Keratinocyte (primary cell): ENCODE data around the gene MLIP. TPM values are rescaled to one million over a fixed set of nuclear protein-coding genes. Genes with fewer than 3 reads are reported as not detected.

Experiments used
- DNase-seq: peaks from one replicate; pipeline ENCODE4 v3.0.0-alpha.2; 2011; ENCODE audit warnings: low read depth, missing footprints, low spot score
- FAIRE-seq: peaks from 2 replicates; lab custom pipeline; 2011; peaks lifted over from hg19 to GRCh38; lab: Jason Lieb, UNC
- H2AFZ ChIP-seq: 2 replicates; pipeline ENCODE4 v1.6.0; 2012; ENCODE audit warnings: low read length, control low read depth, inconsistent platforms; ENCODE audit not compliant: control insufficient read depth
- H3K27ac ChIP-seq: 2 replicates; pipeline ENCODE4 v1.5.1; 2011; ENCODE audit warnings: low read length; ENCODE audit not compliant: control insufficient read depth, insufficient read depth
- H3K27me3 ChIP-seq: 3 replicates; pipeline ENCODE4 v1.6.0; 2011; ENCODE audit warnings: low read length; ENCODE audit not compliant: control insufficient read depth, insufficient read depth; ENCODE audit errors: extremely low read depth
- H3K36me3 ChIP-seq, 2 experiments: 2 replicates in 1 of 2; 3 replicates in 1 of 2; pipeline ENCODE4 v1.5.1; 2011; ENCODE audit warnings: low read length in 2 of 2, mild to moderate bottlenecking in 1 of 2; ENCODE audit not compliant: control insufficient read depth in 2 of 2, insufficient read depth in 2 of 2; ENCODE audit errors: extremely low read depth in 1 of 2
- H3K4me1 ChIP-seq: 3 replicates; pipeline ENCODE4 v1.5.1; 2011; ENCODE audit warnings: low read length; ENCODE audit not compliant: control insufficient read depth, insufficient read depth; ENCODE audit errors: extremely low read depth
- H3K4me2 ChIP-seq: 3 replicates; pipeline ENCODE4 v1.6.0; 2011; ENCODE audit warnings: low read depth, low read length; ENCODE audit not compliant: control insufficient read depth, insufficient read depth; ENCODE audit errors: extremely low read depth
- H3K4me3 ChIP-seq, 3 experiments: fragments of 200-600 bp in 1 of 3; sonication (generic) in 1 of 3; 2 replicates in 2 of 3; 3 replicates in 1 of 3; pipeline ENCODE4 v1.5.1; 2011 to 2016; ENCODE audit warnings: low read length in 3 of 3, mild to moderate bottlenecking in 3 of 3, control low read depth in 2 of 3, inconsistent platforms in 1 of 3, low read depth in 1 of 3, mixed read lengths in 1 of 3, mixed run types in 1 of 3, moderate library complexity in 1 of 3; ENCODE audit not compliant: control insufficient read depth in 2 of 3, insufficient read depth in 2 of 3; ENCODE audit errors: extremely low read depth in 1 of 3
- H3K79me2 ChIP-seq: 2 replicates; pipeline ENCODE4 v1.6.0; 2012; ENCODE audit warnings: low read length; ENCODE audit not compliant: control insufficient read depth, insufficient read depth
- H3K9ac ChIP-seq: 3 replicates; pipeline ENCODE4 v1.6.0; 2011; ENCODE audit warnings: low read length; ENCODE audit not compliant: control insufficient read depth, insufficient read depth; ENCODE audit errors: extremely low read depth
- H3K9me1 ChIP-seq: 3 replicates; pipeline ENCODE4 v1.6.0; 2011; ENCODE audit warnings: low read length; ENCODE audit not compliant: control insufficient read depth, insufficient read depth; ENCODE audit errors: extremely low read depth
- H3K9me3 ChIP-seq: 2 replicates; pipeline ENCODE4 v1.5.1; 2012; ENCODE audit warnings: low read depth, low read length; ENCODE audit not compliant: control insufficient read depth
- H4K20me1 ChIP-seq: 3 replicates; pipeline ENCODE4 v1.6.0; 2011; ENCODE audit warnings: low read length; ENCODE audit not compliant: control insufficient read depth, insufficient read depth; ENCODE audit errors: extremely low read depth
- EZH2 ChIP-seq: IDR thresholded peaks from one replicate; pipeline ENCODE4 v1.6.1; 2012; ENCODE audit warnings: inconsistent platforms, mild to moderate bottlenecking, low read length, moderate library complexity
- dilution Hi-C: fragments of 300-500 bp; cut with MboI; formaldehyde crosslinking; loops from one replicate; pipeline ENCODE4 v1.7.0; 2020; ENCODE audit warnings: low sequenced_read_pairs; ENCODE audit not compliant: extremely low pct_ligation_motif_present
- polyA plus RNA-seq, 5 experiments: library from polyadenylated mRNA; depleted of rRNA in 3 of 5; stranded (reverse) in 3 of 5; stranded (forward) in 1 of 5; unstranded in 1 of 5; fragments of >200 nt; gene quantifications; 1 replicate in 1 of 5; 2 replicates in 3 of 5; 3 replicates in 1 of 5; pipeline versions ENCODE4 v1.2.1 to v1.2.3, GENCODE V29; 2011 to 2012; ENCODE audit warnings: missing spikeins in 2 of 5, low read depth in 1 of 5, low replicate concordance in 1 of 5
- TF ChIP-seq, protein P1 (sequence below), 3 experiments: IDR thresholded peaks in 1 of 3; conservative IDR thresholded peaks in 1 of 3; optimal IDR thresholded peaks in 1 of 3; 2 replicates in 2 of 3; 3 replicates in 1 of 3; pipeline versions ENCODE3 to v1.5.1; 2011; ENCODE audit warnings: low read length in 3 of 3, mild to moderate bottlenecking in 3 of 3, moderate library complexity in 2 of 3, control low read depth in 1 of 3, inconsistent platforms in 1 of 3; ENCODE audit not compliant: insufficient read depth in 2 of 3; ENCODE audit errors: extremely low read depth in 1 of 3

The MLIP gene
- polyA plus RNA-seq, 1 donor (not counting 4 experiments of a cell fraction or from before 2014, with no cell fraction given), result 0.87 TPM

GRCh38 chr6:54094786-54095185 lies 16.5 kb upstream of the MLIP start:
- dilution Hi-C loops, result no loop called here
- H3K9me1 ChIP-seq, result no peaks in the 10 kb centered on the region
- H3K9ac ChIP-seq, result no peak overlapping the region
- no peaks in the 10 kb centered on the region for H3K9me3 ChIP-seq
- FAIRE-seq, result no peak
- H3K27me3 ChIP-seq, result no peaks in the 10 kb centered on the region
- H3K4me3 ChIP-seq, result no peak overlapping the region
- H3K4me2 ChIP-seq, result no peak overlapping the region
- no peak overlapping the region for H3K27ac ChIP-seq
- TF ChIP-seq, protein P1, sequence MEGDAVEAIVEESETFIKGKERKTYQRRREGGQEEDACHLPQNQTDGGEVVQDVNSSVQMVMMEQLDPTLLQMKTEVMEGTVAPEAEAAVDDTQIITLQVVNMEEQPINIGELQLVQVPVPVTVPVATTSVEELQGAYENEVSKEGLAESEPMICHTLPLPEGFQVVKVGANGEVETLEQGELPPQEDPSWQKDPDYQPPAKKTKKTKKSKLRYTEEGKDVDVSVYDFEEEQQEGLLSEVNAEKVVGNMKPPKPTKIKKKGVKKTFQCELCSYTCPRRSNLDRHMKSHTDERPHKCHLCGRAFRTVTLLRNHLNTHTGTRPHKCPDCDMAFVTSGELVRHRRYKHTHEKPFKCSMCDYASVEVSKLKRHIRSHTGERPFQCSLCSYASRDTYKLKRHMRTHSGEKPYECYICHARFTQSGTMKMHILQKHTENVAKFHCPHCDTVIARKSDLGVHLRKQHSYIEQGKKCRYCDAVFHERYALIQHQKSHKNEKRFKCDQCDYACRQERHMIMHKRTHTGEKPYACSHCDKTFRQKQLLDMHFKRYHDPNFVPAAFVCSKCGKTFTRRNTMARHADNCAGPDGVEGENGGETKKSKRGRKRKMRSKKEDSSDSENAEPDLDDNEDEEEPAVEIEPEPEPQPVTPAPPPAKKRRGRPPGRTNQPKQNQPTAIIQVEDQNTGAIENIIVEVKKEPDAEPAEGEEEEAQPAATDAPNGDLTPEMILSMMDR (optimal IDR thresholded peaks at IDR 0.05 in 1 of 3, IDR thresholded peaks at IDR 0.05 in 1 of 3, conservative IDR thresholded peaks at IDR 0.05 in 1 of 3; ENCODE audit: extremely low read depth in 1 of 3, insufficient read depth in 2 of 3, low read length in 3 of 3), result no peak
- no peak for TF ChIP-seq EZH2
- H3K36me3 ChIP-seq, result no peaks in the 10 kb centered on the region
- H4K20me1 ChIP-seq, result no peaks in the 10 kb centered on the region
- no peak overlapping the region for H2AFZ ChIP-seq
- no peaks in the 10 kb centered on the region for H3K4me1 ChIP-seq
- no peaks in the 10 kb centered on the region for H3K79me2 ChIP-seq
- no peak for DNase-seq

GRCh38 chr6:54095723-54096122 lies 15.5 kb upstream of the MLIP start:
- dilution Hi-C loops, result no loop called here
- no peak for FAIRE-seq
- no peak overlapping the region for H3K9ac ChIP-seq

More at GRCh38 chr6:54095723-54096122, 15.5 kb upstream of the MLIP start:
- Histone ChIP-seq H3K4me2 (no peak overlapping the region), H3K79me2 (no peaks in the 10 kb centered on the region), H3K27me3 (no peaks in the 10 kb centered on the region), H3K27ac (no peak overlapping the region), H3K9me3 (no peaks in the 10 kb centered on the region), H2AFZ (no peak overlapping the region), H3K4me3 (no peak overlapping the region), H4K20me1 (no peaks in the 10 kb centered on the region), H3K36me3 (no peaks in the 10 kb centered on the region), H3K4me1 (no peaks in the 10 kb centered on the region), H3K9me1 (no peaks in the 10 kb centered on the region)
- no peak for TF ChIP-seq EZH2
- TF ChIP-seq, protein P1 (optimal IDR thresholded peaks at IDR 0.05 in 1 of 3, IDR thresholded peaks at IDR 0.05 in 1 of 3, conservative IDR thresholded peaks at IDR 0.05 in 1 of 3; ENCODE audit: extremely low read depth in 1 of 3, insufficient read depth in 2 of 3, low read length in 3 of 3), result no peak
- DNase-seq, result no peak
